ENCODE measurements around the gene DCST2. TPM values are rescaled to one million over a fixed set of nuclear protein-coding genes. Genes with fewer than 3 reads are reported as not detected.

Gene DCST2
- total RNA-seq, 2 experiments from 2014 or later = 0.09 to 0.29 TPM

DNA sequence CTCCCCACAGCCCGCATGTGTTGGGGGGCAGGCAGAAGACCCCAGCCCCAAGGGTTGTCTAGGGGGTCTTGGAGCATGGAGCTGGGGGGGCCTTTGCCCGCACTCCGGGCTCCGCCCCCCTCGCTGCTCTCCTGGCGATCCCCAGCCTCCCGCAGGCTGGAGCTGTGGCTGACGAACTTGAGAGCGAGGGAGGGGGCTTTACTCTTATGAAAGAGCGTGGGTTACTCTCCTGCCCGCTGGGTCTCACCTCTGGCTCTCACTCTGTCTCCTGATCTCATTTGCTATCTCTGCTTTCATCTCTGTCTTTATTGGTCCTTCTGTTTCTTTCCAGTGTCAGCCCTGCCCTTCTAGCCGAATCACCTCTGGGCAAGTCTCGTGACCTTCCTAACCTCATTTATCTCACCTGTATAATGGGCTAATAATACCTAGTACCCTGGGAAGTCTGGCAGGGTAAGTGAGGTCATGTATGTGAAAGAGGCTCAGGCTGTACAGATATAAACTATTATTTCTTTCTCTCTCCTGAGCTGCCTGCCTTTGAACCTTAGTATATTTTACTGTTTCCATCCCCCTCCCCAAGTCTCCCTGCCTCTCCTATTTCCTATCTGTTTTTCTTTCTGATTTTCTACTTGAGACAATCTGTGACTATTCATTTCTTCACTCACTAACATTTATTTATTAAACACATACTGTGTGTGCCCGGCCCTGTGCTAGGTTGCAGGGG, 30.7 kb upstream of the DCST2 start:
- Mint-ChIP-seq H3K27ac (no peak overlapping the region), H3K4me3 (peak overlapping the region; percentile 76), H3K9me3 (ENCODE audit: low read depth) (no peaks in the 10 kb centered on the region), H3K4me1 (peaks cover 26% of the 10 kb centered on the region), H3K27me3 (peaks cover 4% of the 10 kb centered on the region), H3K36me3 (peaks cover 2% of the 10 kb centered on the region)
- DNase-seq = no peak
- CTCF ChIA-PET = interaction anchor here (0.9 to 25.7 kb wide), 11 partner anchors 10 to 186 kb away, joined by 3 to 328 read pairs (median 16); partner anchors contain the start of genes ADAM15, EFNA3, KRTCAP2 and PBXIP1
- ATAC-seq = peak; percentile 11

- peak; percentile 90 for DNase-seq
- H3K4me3 Mint-ChIP-seq = peak within 1 kb of the TSS; percentile 83
- CTCF ChIA-PET = interaction anchor here (0.9 to 25.7 kb wide), 12 partner anchors 11 to 123 kb away, joined by 3 to 328 read pairs (median 14); partner anchors contain the start of genes ADAM15, EFNA3, KRTCAP2 and PBXIP1
- peaks cover 2% of the 10 kb centered on the region for H3K36me3 Mint-ChIP-seq
- H3K27me3 Mint-ChIP-seq = peaks cover 4% of the 10 kb centered on the region
- peak; percentile 88 for ATAC-seq
- no peaks in the 10 kb centered on the region for H3K9me3 Mint-ChIP-seq (ENCODE audit: low read depth)
- H3K4me1 Mint-ChIP-seq = peaks cover 26% of the 10 kb centered on the region
- H3K27ac Mint-ChIP-seq = peak within 1 kb of the TSS; percentile 8
Measured at GRCh38 chr1:155063550-155064110, 30.0 kb upstream of the DCST2 start, which contains the start of gene EFNA4. Gene EFNA4 (plus strand): TSS chr1:155063740. CDS start chr1:155063824, 84 bp downstream.

DNA sequence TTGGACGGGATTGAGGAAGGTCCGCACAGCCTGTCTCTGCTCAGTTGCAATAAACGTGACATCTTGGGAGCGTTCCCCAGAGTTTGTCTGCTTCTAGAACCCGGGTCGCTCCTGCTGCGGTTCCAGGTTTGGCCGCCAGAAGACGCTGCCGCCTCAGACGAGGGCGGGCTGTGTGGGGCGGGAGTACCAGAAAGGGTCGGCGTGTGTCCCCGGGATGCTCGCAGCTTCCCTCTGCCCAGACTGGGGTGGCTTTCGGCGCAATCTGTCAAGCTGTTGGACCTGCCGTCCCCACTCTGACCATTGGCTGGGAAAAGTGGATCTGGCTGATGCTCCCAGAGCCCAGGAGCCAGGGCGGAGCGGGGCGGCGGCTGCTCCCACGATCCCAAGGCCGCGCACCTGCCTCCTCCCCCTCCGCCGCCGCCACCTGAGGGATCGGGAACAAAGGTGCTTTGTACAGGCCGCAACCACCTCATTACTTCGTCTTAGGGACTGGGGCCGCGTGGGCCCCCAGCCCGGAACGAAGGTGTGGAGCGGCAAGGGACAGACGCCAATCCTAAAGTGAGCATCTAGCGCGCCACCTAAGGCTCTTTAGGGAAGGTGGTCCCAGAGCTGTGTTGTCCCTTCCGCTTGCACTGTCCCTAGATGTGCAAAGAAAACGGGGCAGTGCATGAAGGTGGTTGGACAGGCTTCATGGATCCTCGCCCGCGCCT, 29.3 kb upstream of the DCST2 start:
- Mint-ChIP-seq H3K27me3 (peaks cover 4% of the 10 kb centered on the region), H3K27ac (no peak overlapping the region), H3K4me1 (peaks cover 26% of the 10 kb centered on the region), H3K9me3 (ENCODE audit: low read depth) (no peaks in the 10 kb centered on the region), H3K36me3 (peaks cover 2% of the 10 kb centered on the region), H3K4me3 (peak overlapping the region; percentile 83)
- CTCF ChIA-PET = interaction anchor here (0.9 to 25.7 kb wide), 12 partner anchors 12 to 122 kb away, joined by 3 to 328 read pairs (median 14); partner anchors contain the start of genes ADAM15, EFNA3, KRTCAP2 and PBXIP1
- DNase-seq (peak; percentile 89), ATAC-seq (peak; percentile 38)

DNA sequence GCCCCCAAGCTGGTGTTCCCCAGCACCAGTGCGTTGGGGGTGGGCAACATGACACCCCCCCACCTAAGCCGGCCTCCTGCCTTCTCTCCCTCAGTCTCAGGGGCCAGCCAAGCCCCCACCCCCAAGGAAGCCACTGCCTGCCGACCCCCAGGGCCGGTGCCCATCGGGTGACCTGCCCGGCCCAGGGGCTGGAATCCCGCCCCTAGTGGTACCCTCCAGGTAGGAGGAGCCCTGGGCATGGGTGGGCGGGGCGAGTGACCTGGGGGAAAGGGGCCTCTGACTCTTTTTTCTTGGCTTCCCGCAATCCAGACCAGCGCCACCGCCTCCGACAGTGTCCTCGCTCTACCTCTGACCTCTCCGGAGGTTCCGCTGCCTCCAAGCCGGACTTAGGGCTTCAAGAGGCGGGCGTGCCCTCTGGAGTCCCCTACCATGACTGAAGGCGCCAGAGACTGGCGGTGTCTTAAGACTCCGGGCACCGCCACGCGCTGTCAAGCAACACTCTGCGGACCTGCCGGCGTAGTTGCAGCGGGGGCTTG, 28.6 kb upstream of the DCST2 start:
- H3K36me3 Mint-ChIP-seq = peaks cover 2% of the 10 kb centered on the region
- H3K27ac Mint-ChIP-seq = no peak overlapping the region
- H3K27me3 Mint-ChIP-seq = peaks cover 4% of the 10 kb centered on the region
- CTCF ChIA-PET = interaction anchor here (0.6 to 25.7 kb wide), 35 partner anchors 7 to 503 kb away, joined by 3 to 328 read pairs (median 4); partner anchors contain the start of genes ADAM15, DCST1, DCST2 and DPM3
- no peaks in the 10 kb centered on the region for H3K9me3 Mint-ChIP-seq (ENCODE audit: low read depth)
- no peak overlapping the region for H3K4me3 Mint-ChIP-seq
- H3K4me1 Mint-ChIP-seq = peaks cover 26% of the 10 kb centered on the region
- ATAC-seq (no peak), DNase-seq (peak; percentile 50)

- CTCF ChIA-PET = interaction anchor here (0.6 to 25.7 kb wide), 33 partner anchors 8 to 502 kb away, joined by 3 to 328 read pairs (median 4); partner anchors contain the start of genes ADAM15, DCST1, DCST2 and DPM3
- ATAC-seq = peak; percentile 68
- H3K4me1 Mint-ChIP-seq = peaks cover 26% of the 10 kb centered on the region
- H3K27ac Mint-ChIP-seq = peak overlapping the region; percentile 32
- no peaks in the 10 kb centered on the region for H3K9me3 Mint-ChIP-seq (ENCODE audit: low read depth)
- DNase-seq = peak; percentile 96
- peaks cover 4% of the 10 kb centered on the region for H3K27me3 Mint-ChIP-seq
- peaks cover 2% of the 10 kb centered on the region for H3K36me3 Mint-ChIP-seq
- H3K4me3 Mint-ChIP-seq = no peak overlapping the region
Measured at GRCh38 chr1:155061381-155062150, 28.0 kb upstream of the DCST2 start.

- no peak for ATAC-seq
- CTCF ChIA-PET = interaction anchor here (1.1 to 25.7 kb wide), 16 partner anchors 14 to 501 kb away, joined by 3 to 328 read pairs (median 7); partner anchors contain the start of genes ADAM15, EFNA3, FLAD1 and KRTCAP2
- Mint-ChIP-seq H3K9me3 (ENCODE audit: low read depth) (no peaks in the 10 kb centered on the region), H3K4me1 (peaks cover 26% of the 10 kb centered on the region), H3K4me3 (no peak overlapping the region), H3K27ac (no peak overlapping the region), H3K36me3 (peaks cover 2% of the 10 kb centered on the region), H3K27me3 (peaks cover 4% of the 10 kb centered on the region)
- no peak for DNase-seq
Measured at GRCh38 chr1:155060736-155061135, 27.2 kb upstream of the DCST2 start.

- Mint-ChIP-seq H3K36me3 (peaks cover 2% of the 10 kb centered on the region), H3K27me3 (no peaks in the 10 kb centered on the region), H3K4me1 (peaks cover 21% of the 10 kb centered on the region), H3K27ac (no peak overlapping the region), H3K4me3 (no peak overlapping the region), H3K9me3 (ENCODE audit: low read depth) (no peaks in the 10 kb centered on the region)
- CTCF ChIA-PET = interaction anchor here (1.0 to 25.7 kb wide), 7 partner anchors 12 to 43 kb away, joined by 3 to 328 read pairs (median 71); partner anchors contain the start of genes ADAM15 and EFNA3
- no peak for ATAC-seq
- DNase-seq = no peak
Measured at GRCh38 chr1:155057788-155058211, 24.2 kb upstream of the DCST2 start.

DNA sequence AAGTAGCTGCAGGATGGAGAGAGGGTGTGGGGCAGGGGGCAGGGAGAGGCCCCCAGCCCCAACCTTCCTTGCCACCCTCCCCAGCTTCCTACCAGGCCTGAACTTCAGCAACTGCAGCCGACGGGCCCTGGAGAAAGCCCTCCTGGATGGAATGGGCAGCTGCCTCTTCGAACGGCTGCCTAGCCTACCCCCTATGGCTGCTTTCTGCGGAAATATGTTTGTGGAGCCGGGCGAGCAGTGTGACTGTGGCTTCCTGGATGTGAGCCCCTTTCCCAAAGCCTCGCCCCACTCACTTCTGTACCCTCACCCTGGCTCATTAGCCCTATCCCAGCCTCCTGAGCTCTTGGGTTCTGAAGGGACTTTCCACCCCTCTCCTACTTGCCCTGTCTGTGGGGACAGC, 23.5 kb upstream of the DCST2 start:
- Mint-ChIP-seq H3K27me3 (no peaks in the 10 kb centered on the region), H3K4me3 (no peak overlapping the region)

DNA sequence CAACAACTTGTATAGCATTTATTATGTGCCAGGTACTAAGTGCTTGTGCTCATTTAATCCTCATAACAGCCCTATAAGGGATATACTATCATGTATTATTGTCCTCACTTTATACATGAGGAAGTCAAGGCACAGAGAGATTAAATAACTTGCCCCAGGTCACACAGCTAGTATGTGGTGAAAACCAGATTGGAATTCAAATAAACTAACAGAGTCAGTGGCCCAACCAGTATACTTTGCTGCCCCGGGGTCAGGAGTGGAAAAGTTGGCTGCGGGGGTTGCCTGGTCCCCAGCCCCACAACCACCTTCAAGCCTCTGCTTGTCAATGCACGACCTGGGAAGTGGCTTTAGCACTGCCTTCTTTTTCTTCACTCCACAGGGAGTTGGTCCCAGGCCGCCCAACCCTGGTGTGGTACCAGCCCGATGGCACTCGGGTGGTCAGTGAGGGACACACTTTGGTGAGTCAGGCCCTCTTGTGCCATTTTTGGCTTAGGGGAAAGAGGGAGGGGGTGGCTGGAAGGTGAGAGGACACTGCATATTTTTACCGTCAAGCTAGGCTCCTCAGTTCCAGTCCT, 20.0 kb upstream of the DCST2 start:
- CTCF ChIA-PET = interaction anchor here (1.3 to 25.7 kb wide), 9 partner anchors 5 to 114 kb away, joined by 4 to 328 read pairs (median 11); partner anchors contain the start of genes ADAM15, EFNA4, FLAD1 and PYGO2
- H3K4me3 Mint-ChIP-seq = no peak overlapping the region

More for the DNA sequence above, 23.5 kb upstream of the DCST2 start:
- Mint-ChIP-seq H3K27ac (no peak overlapping the region), H3K4me1 (peaks cover 21% of the 10 kb centered on the region), H3K9me3 (ENCODE audit: low read depth) (no peaks in the 10 kb centered on the region), H3K36me3 (peaks cover 2% of the 10 kb centered on the region)
- ATAC-seq (no peak), DNase-seq (no peak)
- CTCF ChIA-PET = interaction anchor here (0.9 to 25.7 kb wide), 6 partner anchors 11 to 73 kb away, joined by 3 to 328 read pairs (median 195); partner anchors contain the start of gene ADAM15

GRCh38 chr1:155052439-155053395, 19.1 kb upstream of the DCST2 start:
- no peaks in the 10 kb centered on the region for H3K9me3 Mint-ChIP-seq (ENCODE audit: low read depth)
- CTCF ChIA-PET = interaction anchor here (0.6 to 25.7 kb wide), 13 partner anchors 6 to 416 kb away, joined by 3 to 328 read pairs (median 5); partner anchors contain the start of genes ADAM15, EFNA4 and PBXIP1
- H3K4me3 Mint-ChIP-seq = peak overlapping the region; percentile 75
- DNase-seq = peak; percentile 54
- no peaks in the 10 kb centered on the region for H3K27me3 Mint-ChIP-seq
- no peak for ATAC-seq
- H3K27ac Mint-ChIP-seq = peak overlapping the region; percentile 72
- peaks cover 28% of the 10 kb centered on the region for H3K4me1 Mint-ChIP-seq
- no peaks in the 10 kb centered on the region for H3K36me3 Mint-ChIP-seq

More for the DNA sequence above, 20.0 kb upstream of the DCST2 start:
- Mint-ChIP-seq H3K4me1 (peaks cover 28% of the 10 kb centered on the region), H3K27me3 (no peaks in the 10 kb centered on the region), H3K36me3 (no peaks in the 10 kb centered on the region), H3K9me3 (ENCODE audit: low read depth) (no peaks in the 10 kb centered on the region), H3K27ac (peak overlapping the region; percentile 44)
- ATAC-seq (no peak), DNase-seq (no peak)

Data from activated CD8-positive, alpha-beta memory T cell treated with anti-CD3 and anti-CD28 coated beads, Interleukin-2, amount 10 ng/mL, durations not matched to agents 7 days and 5 days (primary cell).